CD14-positive monocyte (primary cell): ENCODE data around the gene SEMA4D. TPM values are rescaled to one million over a fixed set of nuclear protein-coding genes. Genes with fewer than 3 reads are reported as not detected.
A peak's percentile ranks its signal among the peaks of the same experiment; 100 is the strongest.

Experiments used
- DNase-seq, 3 donors: peaks; one replicate each; pipeline ENCODE4 v3.0.0-alpha.2; 2011 to 2022
- H2AFZ ChIP-seq: 2 replicates; pipeline ENCODE4 v1.6.0; 2012; ENCODE audit warnings: mild to moderate bottlenecking, low read depth, low read length, inconsistent platforms; ENCODE audit not compliant: insufficient read depth, poor library complexity, severe bottlenecking
- H3K27ac ChIP-seq, 2 donors: 1 replicate in 1 of 2; 2 replicates in 1 of 2; pipeline ENCODE4 v1.5.1; 2012 to 2013; ENCODE audit warnings: low read length in 2 of 2, control low read depth in 1 of 2, inconsistent platforms in 1 of 2, low read depth in 1 of 2, mild to moderate bottlenecking in 1 of 2
- H3K27me3 ChIP-seq, 2 donors: one replicate each; pipeline versions ENCODE4 v1.6.0 to v1.6.1; 2011 to 2013; ENCODE audit warnings: low read length in 2 of 2; ENCODE audit not compliant: control insufficient read depth in 2 of 2, insufficient read depth in 2 of 2
- H3K36me3 ChIP-seq, 2 donors: replicated peaks in 1 of 2; 1 replicate in 1 of 2; 2 replicates in 1 of 2; pipeline versions ENCODE4 v1.5.1 to v1.6.1; 2012 to 2013; ENCODE audit warnings: low read length in 2 of 2, control low read depth in 1 of 2, inconsistent platforms in 1 of 2, mild to moderate bottlenecking in 1 of 2; ENCODE audit not compliant: insufficient read depth in 2 of 2, control insufficient read depth in 1 of 2
- H3K4me1 ChIP-seq, 2 donors: 1 replicate in 1 of 2; 2 replicates in 1 of 2; pipeline versions ENCODE4 v1.5.1 to v1.6.1; 2012 to 2013; ENCODE audit warnings: low read length in 2 of 2, control low read depth in 1 of 2, inconsistent platforms in 1 of 2, mild to moderate bottlenecking in 1 of 2, moderate library complexity in 1 of 2; ENCODE audit not compliant: insufficient read depth in 2 of 2, control insufficient read depth in 1 of 2
- H3K4me2 ChIP-seq: replicated peaks from 2 replicates; pipeline ENCODE3; 2012; ENCODE audit warnings: low read length, moderate library complexity, mild to moderate bottlenecking; ENCODE audit not compliant: poor library complexity, severe bottlenecking; ENCODE audit errors: extremely low read depth
- H3K4me3 ChIP-seq, 3 experiments: fragments of 200-600 bp in 1 of 3; sonication (generic) in 1 of 3; replicated peaks in 1 of 3; 1 replicate in 2 of 3; 2 replicates in 1 of 3; pipeline ENCODE4 v1.5.1; 2011 to 2013; ENCODE audit warnings: low read length in 3 of 3, mild to moderate bottlenecking in 3 of 3, control low read depth in 2 of 3, low read depth in 2 of 3, inconsistent platforms in 1 of 3, moderate library complexity in 1 of 3
- H3K79me2 ChIP-seq: 2 replicates; pipeline ENCODE4 v1.6.0; 2012; ENCODE audit warnings: mild to moderate bottlenecking, control low read depth, inconsistent platforms, low read length, moderate library complexity; ENCODE audit not compliant: insufficient read depth
- H3K9ac ChIP-seq: 2 replicates; pipeline ENCODE4 v1.6.0; 2017; ENCODE audit warnings: low read length, mild to moderate bottlenecking; ENCODE audit not compliant: insufficient read depth, poor library complexity, severe bottlenecking
- H3K9me3 ChIP-seq, 2 donors: replicated peaks in 1 of 2; 1 replicate in 1 of 2; 2 replicates in 1 of 2; pipeline versions ENCODE4 v1.5.1 to v1.6.1; 2012 to 2013; ENCODE audit warnings: low read length in 2 of 2, control low read depth in 1 of 2; ENCODE audit not compliant: control insufficient read depth in 1 of 2, insufficient read depth in 1 of 2
- H4K20me1 ChIP-seq: 2 replicates; pipeline ENCODE4 v1.6.0; 2012; ENCODE audit warnings: mild to moderate bottlenecking, low read length, control low read depth, moderate library complexity; ENCODE audit not compliant: insufficient read depth
- H3K27ac Mint-ChIP-seq, 7 donors: one replicate each; pipeline ENCODE4 v1.8.0; 2020; ENCODE audit warnings: mild to moderate bottlenecking in 7 of 7, mixed read lengths in 7 of 7, moderate library complexity in 6 of 7, inconsistent platforms in 2 of 7
- H3K27me3 Mint-ChIP-seq, 3 donors: one replicate each; pipeline ENCODE4 v1.8.0; 2021 to 2022; ENCODE audit warnings: low read depth in 3 of 3, mild to moderate bottlenecking in 3 of 3, mixed read lengths in 3 of 3, moderate library complexity in 3 of 3, inconsistent platforms in 1 of 3
- H3K36me3 Mint-ChIP-seq, 2 donors: one replicate each; pipeline ENCODE4 v1.8.0; 2020; ENCODE audit warnings: mixed read lengths in 2 of 2, inconsistent platforms in 1 of 2, mild to moderate bottlenecking in 1 of 2
- H3K4me1 Mint-ChIP-seq: one replicate; pipeline ENCODE4 v1.8.0; 2020; ENCODE audit warnings: mild to moderate bottlenecking, mixed read lengths
- H3K4me3 Mint-ChIP-seq, 2 donors: one replicate each; pipeline ENCODE4 v1.8.0; 2020; ENCODE audit warnings: mild to moderate bottlenecking in 2 of 2, mixed read lengths in 2 of 2, moderate library complexity in 1 of 2
- H3K9me3 Mint-ChIP-seq, 7 donors: one replicate each; pipeline ENCODE4 v1.8.0; 2020 to 2022; ENCODE audit warnings: mixed read lengths in 7 of 7, mild to moderate bottlenecking in 6 of 7, moderate library complexity in 6 of 7, inconsistent platforms in 2 of 7
- CTCF ChIP-seq: fragments of 200-600 bp; IDR thresholded peaks from one replicate; pipeline ENCODE4 v1.8.0; 2022; ENCODE audit warnings: antibody characterized with exemption, mild to moderate bottlenecking
- WGBS: methylation state at CpG from one replicate; pipeline ENCODE4 v1.1.5; 2013; ENCODE audit warnings: missing lambda C conversion rate; ENCODE audit not compliant: insufficient coverage; 5-methylcytosine and 5-hydroxymethylcytosine counted together
- intact Hi-C, 2 donors: fragments of 100-400 bp; cut with micrococcal nuclease; formaldehyde crosslinking; loops; one replicate each; pipeline versions ENCODE4 v1.15.0 to v1.15.1; 2023
- polyA plus RNA-seq, 3 donors: library from polyadenylated mRNA; depleted of rRNA in 1 of 3; unstranded in 2 of 3; stranded (reverse) in 1 of 3; fragments of 300-500 nt in 2 of 3; fragments of >200 nt in 1 of 3; fragmentation: Illumina TruSeq in 2 of 3; gene quantifications; 1 replicate in 2 of 3; 2 replicates in 1 of 3; pipeline ENCODE4 v1.2.3, GENCODE V29; 2012 to 2021

Gene SEMA4D
- polyA plus RNA-seq, 3 donors: 28.2 to 117 (median 28.6) TPM

GRCh38 chr9:89414670-89415324 is 83.1 kb downstream of the SEMA4D start:
- no peak overlapping the region for H3K4me3 Mint-ChIP-seq
- intact Hi-C loops: no loop called here
- Histone ChIP-seq H4K20me1 (peaks cover 100% of the 10 kb centered on the region), H2AFZ (no peak overlapping the region), H3K36me3 (peaks cover 23 to 87% of the 10 kb centered on the region in 2 donors), H3K9me3 (no peaks in the 10 kb centered on the region), H3K27ac (no peak overlapping the region), H3K4me1 (peaks cover 15 to 41% of the 10 kb centered on the region in 2 donors), H3K27me3 (no peaks in the 10 kb centered on the region), H3K9ac (no peak overlapping the region), H3K79me2 (peaks cover 86% of the 10 kb centered on the region), H3K4me3 (no peak overlapping the region), H3K4me2 (no peak overlapping the region)
- 98% methylated on average over 9 of the region's 9 CpGs for WGBS
- peaks cover 49% of the 10 kb centered on the region for H3K4me1 Mint-ChIP-seq
- TF ChIP-seq CTCF: no peak
- H3K36me3 Mint-ChIP-seq: peaks cover 79 to 87% of the 10 kb centered on the region in 2 donors
- no peaks in the 10 kb centered on the region for H3K27me3 Mint-ChIP-seq
- peaks cover 0 to 3% (median 0%) of the 10 kb centered on the region in 7 donors for H3K9me3 Mint-ChIP-seq
- DNase-seq: no peak
- H3K27ac Mint-ChIP-seq: peak overlapping the region in 3 of 7 donors; percentile 33 to 46 (median 46)

GRCh38 chr9:89413963-89414638 is 83.8 kb downstream of the SEMA4D start:
- no peak for DNase-seq
- H2AFZ ChIP-seq: no peak overlapping the region
- TF ChIP-seq CTCF: no peak
- no peak overlapping the region for H3K4me3 ChIP-seq
- H3K4me1 ChIP-seq: peaks cover 17 to 42% of the 10 kb centered on the region in 2 donors
- no peaks in the 10 kb centered on the region for H3K27me3 ChIP-seq
- H3K9ac ChIP-seq: no peak overlapping the region
- Mint-ChIP-seq H3K27me3 (no peaks in the 10 kb centered on the region), H3K9me3 (peaks cover 0 to 3% (median 0%) of the 10 kb centered on the region in 7 donors), H3K27ac (peak overlapping the region in 4 of 7 donors; percentile 33 to 58 (median 44)), H3K36me3 (peaks cover 80 to 88% of the 10 kb centered on the region in 2 donors), H3K4me1 (peaks cover 53% of the 10 kb centered on the region), H3K4me3 (no peak overlapping the region)
- peaks cover 23 to 87% of the 10 kb centered on the region in 2 donors for H3K36me3 ChIP-seq
- H3K27ac ChIP-seq: peak overlapping the region in 1 of 2 donors; percentile 12
- no peaks in the 10 kb centered on the region for H3K9me3 ChIP-seq
- H3K79me2 ChIP-seq: peaks cover 86% of the 10 kb centered on the region
- 87% methylated on average over 3 of the region's 4 CpGs for WGBS
- no peak overlapping the region for H3K4me2 ChIP-seq
- intact Hi-C loops: no loop called here
- peaks cover 100% of the 10 kb centered on the region for H4K20me1 ChIP-seq
